ENCODE results near the gene FBXO47. TPM values are rescaled to one million over a fixed set of nuclear protein-coding genes. Genes with fewer than 3 reads are reported as not detected.

Gene FBXO47
- total and polyA plus RNA-seq, 2 of the 4 experiments (the other 2 are of a cell fraction): under 0.01 TPM; not detected in 1

DNA sequence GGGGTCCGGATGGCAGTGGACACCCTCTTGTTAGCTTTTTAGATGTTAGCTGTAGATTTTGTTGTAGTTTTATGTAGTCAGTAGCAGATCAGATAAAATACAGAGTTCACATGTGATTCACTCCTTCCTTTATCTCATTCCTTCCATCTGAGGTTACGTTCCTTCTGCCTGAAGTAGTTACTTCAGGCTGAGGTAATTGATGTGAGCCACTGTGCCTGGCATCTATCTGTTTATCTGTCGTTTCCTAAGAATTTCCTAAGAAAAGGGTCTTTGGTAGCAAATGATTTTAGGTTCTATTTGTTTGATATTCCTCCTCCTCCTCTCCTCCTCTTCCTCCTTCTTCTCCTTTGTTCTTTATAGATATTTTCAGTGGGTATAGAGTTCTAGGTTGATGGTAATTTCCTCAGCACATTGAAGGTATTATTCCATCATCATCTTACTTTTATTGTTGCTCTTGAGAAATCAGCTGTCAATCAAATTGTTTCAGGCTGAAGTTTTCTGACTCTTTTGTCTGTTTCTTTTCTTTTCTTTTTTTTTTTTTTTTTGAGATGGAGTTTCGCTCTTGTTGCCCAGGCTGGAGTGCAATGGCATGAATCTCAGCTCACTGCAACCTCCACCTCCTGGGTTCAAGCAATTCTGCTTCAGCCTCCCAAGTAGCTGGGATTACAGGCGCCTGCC is 29.6 kb upstream of the FBXO47 start:
- Histone ChIP-seq H3K9me1 (ENCODE audit: insufficient read depth, low read length) (no peaks in the 10 kb centered on the region), H2BK15ac (ENCODE audit: low read depth, low read length) (no peak overlapping the region; the same call in 2 of the 3 replicates), H2AK9ac (replicated peaks; ENCODE audit: low read depth, low read length, poor library complexity) (no peak overlapping the region), H3K23ac (ENCODE audit: low read depth, low read length) (no peak overlapping the region), H3K4me2 (ENCODE audit: low read depth, low read length) (no peak overlapping the region), H3K36me3 (ENCODE audit: control insufficient read depth, insufficient read depth, low read length) (no peaks in the 10 kb centered on the region), H3K4me3 (ENCODE audit: insufficient read depth, low read depth, low read length) (no peak overlapping the region), H2BK5ac (ENCODE audit: low read depth, low read length, poor library complexity, severe bottlenecking) (no peak overlapping the region), H3K56ac (ENCODE audit: extremely low read depth, insufficient read depth, low read length) (no peak overlapping the region), H3K14ac (replicated peaks; ENCODE audit: low read depth, low read length) (no peak overlapping the region), H2BK20ac (ENCODE audit: low read depth, low read length) (no peak overlapping the region), H3K9me3 (ENCODE audit: control insufficient read depth, insufficient read depth, low read length) (peaks cover 4% of the 10 kb centered on the region), H3K18ac (ENCODE audit: low read depth, low read length) (no peak overlapping the region), H3K9ac (ENCODE audit: low read depth, low read length) (no peak overlapping the region), H2AK5ac (ENCODE audit: low read depth, low read length) (no peak overlapping the region), H2BK120ac (ENCODE audit: low read depth, low read length) (no peak overlapping the region), H4K91ac (ENCODE audit: insufficient read depth, low read depth, low read length) (no peak overlapping the region), H4K8ac (ENCODE audit: low read depth in 2 of 2, low read length in 2 of 2) (no peak overlapping the region), H3K27me3 (ENCODE audit: control insufficient read depth, insufficient read depth, low read length) (no peaks in the 10 kb centered on the region; the same call in 1 of the 2 replicates), H3K79me1 (ENCODE audit: low read depth in 1 of 2, low read length in 2 of 2) (no peaks in the 10 kb centered on the region), H2AFZ (replicated peaks; ENCODE audit: low read length, poor library complexity) (no peak overlapping the region), H3K4ac (ENCODE audit: low read depth, low read length) (no peak overlapping the region), H4K5ac (ENCODE audit: low read depth, low read length) (no peak overlapping the region), H4K20me1 (ENCODE audit: insufficient read depth, low read length) (no peaks in the 10 kb centered on the region), H3K27ac (ENCODE audit: insufficient read depth, low read length) (no peak overlapping the region), H3K4me1 (ENCODE audit: control insufficient read depth, insufficient read depth, low read length) (peaks cover 6% of the 10 kb centered on the region)
- BruUV-seq (replicated peaks): no TSS peak
- ATAC-seq (ENCODE audit: low read depth) (no peak), DNase-seq (no peak)
- TF ChIP-seq CTCF (conservative IDR thresholded peaks at IDR 0.05; ENCODE audit: low read depth, low read length) (no peak), SMC3 (IDR thresholded peaks at IDR 0.05; ENCODE audit: low read depth, low read length) (no peak), CEBPB (IDR thresholded peaks at IDR 0.05; ENCODE audit: low read depth, low read length) (no peak), FOS (IDR thresholded peaks at IDR 0.05; ENCODE audit: low read depth, low read length) (no peak), USF2 (IDR thresholded peaks at IDR 0.05; ENCODE audit: low read depth, low read length) (no peak), RAD21 (IDR thresholded peaks at IDR 0.05; ENCODE audit: low read length) (no peak), ELK1 (IDR thresholded peaks at IDR 0.05; ENCODE audit: borderline replicate concordance, low read depth, low read length) (no peak), BHLHE40 (IDR thresholded peaks at IDR 0.05; ENCODE audit: low read depth, low read length) (no peak)
- POLR2A ChIA-PET (ENCODE audit: unreplicated experiment): no interaction called here
- CTCF ChIA-PET: interaction anchor here (0.6 to 0.9 kb wide), 3 partner anchors 14 to 177 kb away, joined by 3 to 4 read pairs (median 4); no protein-coding TSS in a partner anchor
- WGBS, 2 experiments (ENCODE audit: extremely low coverage in 2 of 2, insufficient read length in 1 of 2): no CpG with 5 or more reads among the region's 5 CpGs
- in situ Hi-C loops (cut with MboI; ENCODE audit: low sequenced_read_pairs) (no loop called here), dilution Hi-C loops (cut with HindIII; ENCODE audit: low sequenced_read_pairs, unreplicated experiment) (no loop called here), intact Hi-C loops (cut with micrococcal nuclease) (no loop called here)
